H9 (cell line): Measurements from ENCODE around the gene EPO. TPM values are rescaled to one million over a fixed set of nuclear protein-coding genes. Genes with fewer than 3 reads are reported as not detected.

Experiments used
- DNase-seq: peaks from one replicate; pipeline ENCODE4 v3.0.0-alpha.2; 2017
- H2AFZ ChIP-seq: one replicate; pipeline ENCODE4 v1.6.1; 2013; ENCODE audit warnings: mild to moderate bottlenecking, low read length, control low read depth, moderate library complexity
- H2AK5ac ChIP-seq: 2 replicates; pipeline ENCODE4 v1.6.1; 2013; ENCODE audit warnings: low read length, control low read depth, mixed read lengths; ENCODE audit not compliant: insufficient read length
- H2BK120ac ChIP-seq: one replicate; pipeline ENCODE4 v1.6.1; 2013; ENCODE audit warnings: low read depth, mild to moderate bottlenecking, low read length, control low read depth, inconsistent platforms; ENCODE audit not compliant: poor library complexity, severe bottlenecking
- H2BK12ac ChIP-seq: 2 replicates; pipeline ENCODE4 v1.6.1; 2013; ENCODE audit warnings: low read length, control low read depth, mixed read lengths, low read depth; ENCODE audit not compliant: insufficient read length
- H2BK15ac ChIP-seq: 2 replicates; pipeline ENCODE4 v1.6.1; 2013; ENCODE audit warnings: low read depth, low read length, control low read depth
- H2BK20ac ChIP-seq: one replicate; pipeline ENCODE4 v1.6.1; 2013; ENCODE audit warnings: low read depth, mild to moderate bottlenecking, low read length, control low read depth, inconsistent platforms; ENCODE audit not compliant: poor library complexity, severe bottlenecking
- H2BK5ac ChIP-seq: 2 replicates; pipeline ENCODE4 v1.6.1; 2013; ENCODE audit warnings: low read length, control low read depth, mixed read lengths; ENCODE audit not compliant: insufficient read length
- H3K14ac ChIP-seq: 2 replicates; pipeline ENCODE4 v1.6.1; 2013; ENCODE audit warnings: low read length, control low read depth; ENCODE audit not compliant: insufficient read depth
- H3K18ac ChIP-seq: 2 replicates; pipeline ENCODE4 v1.6.1; 2013; ENCODE audit warnings: low read depth, mild to moderate bottlenecking, mixed read lengths, low read length, control low read depth; ENCODE audit not compliant: insufficient read length
- H3K23ac ChIP-seq: 2 replicates; pipeline ENCODE4 v1.6.1; 2013; ENCODE audit warnings: low read length, control low read depth, mixed read lengths, low read depth; ENCODE audit not compliant: insufficient read length
- H3K23me2 ChIP-seq: 2 replicates; pipeline ENCODE4 v1.6.1; 2013; ENCODE audit warnings: low read depth, mild to moderate bottlenecking, mixed read lengths, low read length, control low read depth; ENCODE audit not compliant: insufficient read length, poor library complexity, severe bottlenecking
- H3K27ac ChIP-seq: 2 replicates; pipeline ENCODE4 v1.5.1; 2013; ENCODE audit warnings: low read length, control low read depth, mixed read lengths, low read depth; ENCODE audit not compliant: insufficient read length
- H3K27me3 ChIP-seq: 2 replicates; pipeline ENCODE4 v1.6.1; 2013; ENCODE audit warnings: low read length, control low read depth, inconsistent platforms; ENCODE audit not compliant: insufficient read depth
- H3K4ac ChIP-seq: 2 replicates; pipeline ENCODE4 v1.6.1; 2013; ENCODE audit warnings: low read depth, mild to moderate bottlenecking, control low read depth, inconsistent platforms, low read length, moderate library complexity
- H3K4me1 ChIP-seq: 2 replicates; pipeline ENCODE4 v1.6.1; 2013; ENCODE audit warnings: low read length, control low read depth, inconsistent platforms; ENCODE audit not compliant: insufficient read depth
- H3K4me2 ChIP-seq: 2 replicates; pipeline ENCODE4 v1.6.1; 2013; ENCODE audit warnings: low read length, control low read depth, mixed read lengths; ENCODE audit not compliant: insufficient read length, insufficient read depth
- H3K56ac ChIP-seq: 2 replicates; pipeline ENCODE4 v1.6.1; 2013; ENCODE audit warnings: low read depth, mild to moderate bottlenecking, mixed read lengths, low read length, control low read depth; ENCODE audit not compliant: insufficient read length
- H3K79me1 ChIP-seq: 2 replicates; pipeline ENCODE4 v1.6.1; 2013; ENCODE audit warnings: low read depth, mild to moderate bottlenecking, moderate library complexity, low read length, control low read depth, inconsistent platforms; ENCODE audit not compliant: insufficient read depth, poor library complexity, severe bottlenecking
- H3K79me2 ChIP-seq: 2 replicates; pipeline ENCODE4 v1.6.1; 2013; ENCODE audit warnings: low read length, control low read depth, inconsistent platforms; ENCODE audit not compliant: insufficient read depth
- H3K9ac ChIP-seq: 2 replicates; pipeline ENCODE4 v1.6.1; 2013; ENCODE audit warnings: low read length, control low read depth, mixed read lengths; ENCODE audit not compliant: insufficient read length; ENCODE audit errors: extremely low read depth
- H3K9me3 ChIP-seq: one replicate; pipeline ENCODE4 v1.6.1; 2013; ENCODE audit warnings: low read depth, low read length, inconsistent platforms; ENCODE audit not compliant: control insufficient read depth
- H3T11ph ChIP-seq: one replicate; pipeline ENCODE4 v1.6.1; 2013; ENCODE audit warnings: mild to moderate bottlenecking, low read length, control low read depth, inconsistent platforms
- H4K20me1 ChIP-seq: one replicate; pipeline ENCODE4 v1.6.1; 2013; ENCODE audit not compliant: control insufficient read depth, insufficient read length, insufficient read depth
- H4K5ac ChIP-seq: 2 replicates; pipeline ENCODE4 v1.6.1; 2013; ENCODE audit warnings: low read depth, mild to moderate bottlenecking, mixed read lengths, low read length, control low read depth; ENCODE audit not compliant: insufficient read length
- H4K8ac ChIP-seq: replicated peaks from 2 replicates; pipeline ENCODE4 v1.6.1; 2013; ENCODE audit warnings: low read length, control low read depth, mixed read lengths, low read depth; ENCODE audit not compliant: insufficient read length
- H4K91ac ChIP-seq: 2 replicates; pipeline ENCODE4 v1.6.1; 2013; ENCODE audit warnings: low read depth, mild to moderate bottlenecking, moderate library complexity, mixed read lengths, low read length, control low read depth; ENCODE audit not compliant: insufficient read length
- H3K27ac Mint-ChIP-seq, 3 experiments: 2 replicates in 2 of 3; 3 replicates in 1 of 3; pipeline ENCODE4 v1.8.0; 2020 to 2021; ENCODE audit warnings: mixed read lengths in 3 of 3, mild to moderate bottlenecking in 1 of 3, moderate library complexity in 1 of 3
- H3K27me3 Mint-ChIP-seq: 2 replicates; pipeline ENCODE4 v1.8.0; 2021; ENCODE audit warnings: low read depth, mild to moderate bottlenecking, moderate library complexity, mixed read lengths
- H3K36me3 Mint-ChIP-seq, 3 experiments: 2 replicates in 2 of 3; 3 replicates in 1 of 3; pipeline ENCODE4 v1.8.0; 2020 to 2021; ENCODE audit warnings: low read depth in 3 of 3, mixed read lengths in 3 of 3; ENCODE audit not compliant: insufficient read depth in 1 of 3
- H3K4me1 Mint-ChIP-seq, 2 experiments: 2 replicates each; pipeline ENCODE4 v1.8.0; 2020; ENCODE audit warnings: mixed read lengths in 2 of 2
- H3K4me3 Mint-ChIP-seq, 2 experiments: 2 replicates in 1 of 2; 3 replicates in 1 of 2; pipeline ENCODE4 v1.8.0; 2020 to 2021; ENCODE audit warnings: mild to moderate bottlenecking in 2 of 2, mixed read lengths in 2 of 2, moderate library complexity in 1 of 2
- H3K9me3 Mint-ChIP-seq, 2 experiments: 2 replicates in 1 of 2; 3 replicates in 1 of 2; pipeline ENCODE4 v1.8.0; 2020; ENCODE audit warnings: mild to moderate bottlenecking in 2 of 2, mixed read lengths in 2 of 2, moderate library complexity in 1 of 2
- WGBS: extraction: QIAGEN DNeasy Blood & Tissue Kit; methylation state at CpG from one replicate; pipeline ENCODE4 v1.1.7; 2013; ENCODE audit warnings: missing lambda C conversion rate, low lambda C conversion rate, mixed read lengths; ENCODE audit not compliant: insufficient read length; ENCODE audit errors: extremely low coverage; 5-methylcytosine and 5-hydroxymethylcytosine counted together
- total RNA-seq: library from RNA; stranded (reverse); gene quantifications from 2 replicates; pipeline ENCODE4 v1.2.1, GENCODE V29; 2021
- TF ChIP-seq, protein P1 (sequence below): fragments of 200-600 bp; sonication (generic); conservative IDR thresholded peaks from 3 replicates; pipeline ENCODE4 v1.8.0; 2021; ENCODE audit warnings: antibody characterized with exemption, mild to moderate bottlenecking

Gene EPO
- total RNA-seq, 1 experiment from 2014 or later = 0.44 TPM

DNA sequence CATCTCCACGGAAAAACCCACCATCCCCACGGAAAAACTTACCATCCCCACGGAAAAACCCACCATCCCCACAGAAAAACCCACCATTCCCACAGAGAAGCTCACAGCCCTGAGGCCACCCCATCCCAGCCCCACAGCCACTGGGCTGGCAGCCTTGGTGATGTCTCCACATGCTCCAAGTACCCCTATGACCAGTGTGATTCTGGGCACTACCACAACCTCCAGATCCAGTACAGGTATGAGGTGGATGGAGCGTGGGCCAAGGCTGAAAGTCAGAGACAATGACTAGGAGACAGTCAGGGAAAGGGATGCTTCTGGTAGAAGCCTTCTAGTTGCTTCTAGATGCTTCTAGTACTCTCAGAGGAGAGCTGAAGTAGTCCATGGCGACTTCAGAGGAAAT is 32.7 kb downstream of the EPO start:
- no peak overlapping the region for H3K27ac Mint-ChIP-seq
- Histone ChIP-seq H4K91ac (no peak overlapping the region), H3K79me1 (no peaks in the 10 kb centered on the region), H3K9me3 (no peaks in the 10 kb centered on the region), H3K9ac (no peak overlapping the region), H2AK5ac (no peak overlapping the region), H3K14ac (no peak overlapping the region), H3K27ac (no peak overlapping the region), H2BK12ac (no peak overlapping the region), H3K56ac (no peak overlapping the region), H3K4ac (no peak overlapping the region), H4K8ac (no peak overlapping the region), H2BK5ac (no peak overlapping the region), H3K23ac (no peak overlapping the region), H2BK15ac (no peak overlapping the region), H3K79me2 (no peaks in the 10 kb centered on the region), H2BK120ac (no peak overlapping the region), H2BK20ac (no peak overlapping the region), H4K20me1 (no peaks in the 10 kb centered on the region), H3K18ac (no peak overlapping the region), H4K5ac (no peak overlapping the region), H3K4me2 (no peak overlapping the region), H3K23me2 (no peaks in the 10 kb centered on the region), H3K27me3 (no peaks in the 10 kb centered on the region), H3K4me1 (no peaks in the 10 kb centered on the region), H2AFZ (no peak overlapping the region), H3T11ph (no peak overlapping the region)
- no CpG with 5 or more reads among the region's 5 CpGs for WGBS
- H3K27me3 Mint-ChIP-seq = peaks cover 28% of the 10 kb centered on the region
- H3K36me3 Mint-ChIP-seq = no peaks in the 10 kb centered on the region
- no peak for DNase-seq
- peaks cover 0 to 8% of the 10 kb centered on the region in 2 experiments; a peak in 1 of 4 replicates for H3K4me1 Mint-ChIP-seq
- H3K9me3 Mint-ChIP-seq = peaks cover 0 to 4% of the 10 kb centered on the region in 2 experiments; a peak in 1 of 5 replicates
- no peak overlapping the region for H3K4me3 Mint-ChIP-seq
- TF ChIP-seq, protein P1, sequence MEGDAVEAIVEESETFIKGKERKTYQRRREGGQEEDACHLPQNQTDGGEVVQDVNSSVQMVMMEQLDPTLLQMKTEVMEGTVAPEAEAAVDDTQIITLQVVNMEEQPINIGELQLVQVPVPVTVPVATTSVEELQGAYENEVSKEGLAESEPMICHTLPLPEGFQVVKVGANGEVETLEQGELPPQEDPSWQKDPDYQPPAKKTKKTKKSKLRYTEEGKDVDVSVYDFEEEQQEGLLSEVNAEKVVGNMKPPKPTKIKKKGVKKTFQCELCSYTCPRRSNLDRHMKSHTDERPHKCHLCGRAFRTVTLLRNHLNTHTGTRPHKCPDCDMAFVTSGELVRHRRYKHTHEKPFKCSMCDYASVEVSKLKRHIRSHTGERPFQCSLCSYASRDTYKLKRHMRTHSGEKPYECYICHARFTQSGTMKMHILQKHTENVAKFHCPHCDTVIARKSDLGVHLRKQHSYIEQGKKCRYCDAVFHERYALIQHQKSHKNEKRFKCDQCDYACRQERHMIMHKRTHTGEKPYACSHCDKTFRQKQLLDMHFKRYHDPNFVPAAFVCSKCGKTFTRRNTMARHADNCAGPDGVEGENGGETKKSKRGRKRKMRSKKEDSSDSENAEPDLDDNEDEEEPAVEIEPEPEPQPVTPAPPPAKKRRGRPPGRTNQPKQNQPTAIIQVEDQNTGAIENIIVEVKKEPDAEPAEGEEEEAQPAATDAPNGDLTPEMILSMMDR = no peak
